Amniotic stem cell (primary cell): ENCODE measurements around the gene MAGI3.
"Not testable (repeated sequence)": the region's sequence is repeated elsewhere in the genome, so short reads cannot be mapped to it uniquely, and the experiment has no call there.

Experiments used
- DNase-seq: peaks from one replicate; lab custom pipeline; 2025; lab: John Stamatoyannopoulos, UW

MAGI3 gene

DNA sequence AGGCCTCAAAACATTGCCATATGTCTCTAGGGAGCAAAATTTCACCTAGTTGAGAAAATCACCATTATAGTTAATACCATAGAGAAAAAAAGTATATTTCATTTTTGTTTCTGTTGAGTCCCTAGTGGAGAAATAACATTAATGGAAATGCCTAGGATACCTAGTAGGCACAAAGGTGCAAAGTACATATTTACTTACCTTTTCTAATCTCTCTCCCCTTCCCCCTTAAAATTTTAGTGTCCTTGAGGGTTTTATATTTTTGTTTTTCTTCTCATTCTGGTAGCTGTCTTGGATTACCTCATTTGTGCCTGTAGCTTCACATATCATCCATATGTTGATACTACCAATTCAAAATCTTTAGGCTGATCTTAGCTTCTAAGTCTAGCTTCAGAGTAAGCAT is 127.0 kb downstream of the MAGI3 start:
- DNase-seq: no peak

DNA sequence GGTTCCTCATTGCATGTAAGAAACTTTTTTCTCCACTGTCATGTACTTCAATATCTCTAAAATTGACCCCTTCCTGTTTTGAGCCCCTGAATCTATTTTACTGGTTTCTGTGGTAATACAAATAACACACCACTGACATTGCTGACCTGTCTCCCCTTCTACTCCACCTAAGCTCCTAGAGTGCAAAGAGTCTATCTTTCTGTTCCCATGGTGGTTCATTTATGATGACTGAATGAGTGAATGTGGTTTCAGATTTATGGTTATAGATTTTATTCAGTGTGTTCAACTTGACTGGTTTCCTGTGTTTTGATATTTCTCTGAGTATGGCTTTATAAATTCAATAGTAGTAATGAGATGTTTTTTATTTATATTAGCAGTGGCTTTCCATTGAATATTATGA is 127.7 kb downstream of the MAGI3 start:
- DNase-seq: no peak

DNA sequence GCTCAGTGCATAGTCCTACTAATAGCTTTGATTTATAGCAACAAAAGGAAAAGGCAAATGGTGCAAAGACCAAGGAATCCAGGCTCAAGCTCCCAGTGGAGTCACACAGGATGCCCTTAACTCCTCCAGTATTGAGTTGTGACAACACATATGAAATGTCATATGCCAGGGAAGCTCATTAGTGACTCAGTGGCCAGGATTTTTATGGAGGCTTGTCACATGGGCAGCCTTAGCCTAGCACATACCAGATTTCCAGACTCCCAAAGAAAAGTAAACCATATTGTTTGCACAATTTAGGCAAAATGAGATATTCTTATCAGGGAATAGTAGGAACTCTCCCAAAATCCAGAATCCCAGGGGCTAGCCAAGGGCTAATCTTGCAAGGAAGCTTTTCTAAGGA is 129.2 kb downstream of the MAGI3 start:
- no peak for DNase-seq

DNA sequence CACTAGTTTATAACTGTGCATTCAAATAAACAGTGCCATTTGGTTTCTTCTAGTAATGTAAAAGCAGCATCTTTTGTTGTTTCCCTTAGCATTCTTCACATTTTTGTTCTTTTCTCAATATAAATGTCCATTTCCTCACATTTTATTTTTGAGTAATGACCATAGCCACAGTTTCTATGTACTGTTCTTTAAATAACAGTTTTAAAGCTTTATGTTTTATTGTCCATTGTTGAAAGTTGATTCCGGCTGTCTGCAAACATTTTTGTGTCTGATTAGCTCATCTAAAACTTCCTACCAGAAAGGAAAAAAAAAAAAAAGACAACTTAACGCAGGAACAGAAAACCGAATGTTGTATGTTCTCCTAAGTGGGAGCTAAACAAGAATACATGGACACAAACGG is 139.7 kb downstream of the MAGI3 start:
- DNase-seq: no peak

DNA sequence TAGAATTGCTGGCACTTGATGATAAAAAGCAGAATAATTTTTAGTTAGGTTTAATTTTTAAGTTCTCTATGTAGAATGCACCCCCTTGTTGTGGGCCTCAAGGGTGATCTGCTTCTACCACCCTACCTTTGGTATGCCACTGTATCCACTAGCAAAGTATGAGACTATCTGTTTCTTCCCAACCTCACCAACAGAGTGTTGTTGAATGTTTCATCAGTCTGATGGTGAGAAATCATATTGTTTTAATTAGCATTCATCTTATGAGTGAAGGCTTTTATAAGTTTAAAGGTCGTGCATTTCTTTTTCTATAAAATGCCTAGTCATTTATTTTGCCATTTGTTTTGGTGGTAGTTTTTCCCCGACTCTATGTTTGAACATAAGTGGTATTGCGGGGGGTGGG is 141.0 kb downstream of the MAGI3 start:
- no peak for DNase-seq

DNA sequence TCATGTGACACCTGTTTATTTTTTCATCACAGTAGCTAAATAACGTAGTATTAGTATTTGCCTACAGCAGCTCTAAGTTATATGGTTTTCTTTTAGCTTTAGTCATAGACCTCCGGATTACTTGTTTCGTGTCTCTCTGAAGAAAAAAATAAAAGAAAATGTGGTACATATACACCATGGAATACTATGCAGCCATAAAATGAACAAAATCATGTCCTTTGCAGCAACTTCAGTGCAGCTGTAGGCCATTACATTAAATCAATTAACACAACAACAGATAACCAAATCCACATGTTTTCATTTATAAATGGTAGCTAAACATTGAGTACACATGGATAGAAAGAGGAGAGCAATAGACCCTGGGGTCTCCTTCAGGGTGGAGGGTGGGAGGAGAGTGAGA is 142.7 kb downstream of the MAGI3 start:
- no peak for DNase-seq

DNA sequence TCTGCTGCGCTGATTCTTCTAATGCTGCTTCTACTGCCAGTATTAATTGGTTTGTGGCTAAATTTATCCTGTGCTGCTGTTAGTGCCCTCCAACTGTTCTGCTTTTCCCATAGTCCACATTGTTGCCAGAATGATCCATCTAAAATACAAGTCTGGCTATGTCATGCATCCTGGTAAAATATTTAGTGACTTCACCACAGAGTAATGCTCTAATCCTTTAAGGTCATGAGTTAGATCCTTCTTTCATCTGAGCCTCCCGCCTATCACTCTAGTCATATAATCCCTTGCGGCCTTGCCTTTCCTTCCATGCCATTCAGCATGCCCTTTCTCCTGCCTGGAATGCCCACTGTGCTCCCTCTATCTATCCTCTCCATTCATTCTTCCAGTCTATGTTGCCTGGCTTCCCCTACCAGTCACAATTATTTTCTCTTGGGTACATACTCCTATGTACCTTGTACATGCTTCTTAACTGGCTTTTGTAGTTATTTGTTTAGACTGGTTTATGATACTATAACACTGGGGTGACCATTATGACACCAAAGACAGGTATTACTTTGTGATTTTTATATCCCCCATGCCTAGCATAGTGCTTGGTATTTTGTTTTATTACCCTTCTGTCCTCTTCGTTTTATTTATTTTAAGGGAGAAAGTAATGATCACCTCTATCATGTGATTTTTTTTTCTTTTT is 144.0 kb downstream of the MAGI3 start:
- peak; percentile 54 for DNase-seq

DNA sequence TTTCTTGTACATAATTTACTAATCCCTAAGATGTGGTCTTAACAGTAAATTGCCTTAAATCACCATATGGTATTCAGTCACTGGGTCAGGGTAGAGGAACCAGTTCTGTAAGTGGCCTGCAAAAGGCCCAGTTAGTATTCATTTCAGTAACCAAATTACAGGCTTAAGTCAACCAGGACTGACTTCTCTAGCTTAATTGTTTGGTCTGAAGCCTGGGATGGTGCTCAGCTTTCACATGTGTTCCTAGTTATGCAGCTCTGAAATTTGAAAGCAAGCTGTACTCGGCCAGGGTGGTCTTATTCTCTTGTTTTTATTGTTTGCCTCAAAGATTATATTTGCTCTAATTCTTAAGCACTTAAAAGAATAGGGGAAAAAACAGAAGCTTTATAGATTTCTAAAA is 144.6 kb downstream of the MAGI3 start:
- no peak for DNase-seq

DNA sequence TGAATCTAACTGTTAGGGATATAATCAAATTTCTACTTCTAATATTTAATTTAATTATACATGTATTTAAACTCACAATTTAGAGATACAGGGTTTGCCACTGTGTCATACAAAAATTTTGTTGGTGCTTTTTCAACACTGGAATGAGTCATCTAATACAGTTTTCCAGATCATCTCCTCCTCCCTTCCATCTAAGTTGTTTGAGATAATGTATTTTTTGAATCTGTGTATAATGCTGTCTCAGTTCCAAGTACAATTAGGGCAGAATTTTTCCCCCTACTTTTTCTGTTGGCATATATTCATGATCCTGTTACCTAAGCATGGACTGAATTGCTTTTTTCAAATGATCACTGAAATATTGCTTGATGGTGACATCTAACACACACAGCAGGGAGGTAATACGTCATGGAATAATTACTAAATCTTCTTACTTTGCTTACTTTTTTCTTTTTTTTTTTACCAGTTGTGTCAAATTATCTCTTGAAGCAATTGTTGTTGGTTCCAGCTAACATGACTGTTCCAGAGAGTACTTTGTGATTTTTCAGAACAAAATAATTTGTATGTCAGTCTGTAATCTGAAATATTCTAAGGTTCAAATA is 146.0 kb downstream of the MAGI3 start:
- DNase-seq: no peak

DNA sequence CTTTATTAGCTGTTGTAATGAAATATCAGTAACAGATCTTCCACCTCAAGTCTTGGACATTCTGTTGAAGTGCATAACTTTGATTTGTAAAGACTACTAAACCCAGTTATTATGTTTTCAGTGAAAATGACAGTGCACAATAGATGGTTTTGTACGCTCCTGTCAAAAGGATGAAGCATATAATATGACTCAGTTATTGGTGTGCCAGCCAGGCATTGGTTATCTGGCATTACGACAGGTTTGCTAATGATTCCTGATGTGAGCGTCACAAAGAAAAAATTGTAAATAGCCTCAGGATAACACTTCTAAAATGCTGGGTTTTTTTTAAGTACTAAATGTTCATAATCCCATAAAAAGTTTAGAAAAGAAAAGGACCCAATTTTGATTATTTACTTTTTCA is 147.9 kb downstream of the MAGI3 start:
- DNase-seq: no peak

DNA sequence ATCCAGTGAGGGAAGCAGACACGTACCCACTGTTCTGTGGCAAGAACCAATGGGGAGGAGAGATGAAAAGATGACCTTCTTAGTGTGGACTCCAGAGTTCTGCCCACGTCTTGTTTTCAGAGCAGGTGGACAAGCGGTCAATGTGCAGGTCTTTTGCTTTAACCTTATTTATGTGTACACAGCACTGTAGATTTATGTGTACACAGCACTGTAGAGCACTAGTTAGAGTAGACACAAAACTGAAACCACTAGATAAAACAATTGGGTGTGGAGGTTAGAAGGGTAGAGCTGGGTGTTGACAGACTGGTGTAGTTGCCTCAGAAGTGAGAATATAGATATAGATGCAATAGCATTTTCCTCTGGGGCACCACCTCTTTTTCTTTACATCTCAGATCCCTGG is 150.0 kb downstream of the MAGI3 start:
- no peak for DNase-seq

DNA sequence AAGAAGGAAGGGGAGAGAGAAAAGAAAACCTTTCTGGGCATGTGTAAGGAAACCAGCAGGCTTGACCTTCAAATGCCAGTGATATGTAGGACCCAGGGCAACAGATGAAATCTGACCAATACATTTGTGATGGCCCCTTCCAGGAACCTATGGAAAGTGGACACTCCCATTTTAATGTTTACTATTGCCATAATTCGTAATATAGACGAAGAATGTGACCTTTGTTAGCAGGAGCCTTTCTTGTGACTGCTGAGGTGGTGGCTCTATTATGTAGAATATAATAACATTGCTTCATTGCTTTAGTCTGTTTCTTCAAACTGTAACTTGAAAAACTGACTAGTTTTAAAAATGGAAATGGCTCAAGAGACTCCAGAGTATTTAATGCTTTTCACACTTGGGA is 150.8 kb downstream of the MAGI3 start:
- no peak for DNase-seq

DNA sequence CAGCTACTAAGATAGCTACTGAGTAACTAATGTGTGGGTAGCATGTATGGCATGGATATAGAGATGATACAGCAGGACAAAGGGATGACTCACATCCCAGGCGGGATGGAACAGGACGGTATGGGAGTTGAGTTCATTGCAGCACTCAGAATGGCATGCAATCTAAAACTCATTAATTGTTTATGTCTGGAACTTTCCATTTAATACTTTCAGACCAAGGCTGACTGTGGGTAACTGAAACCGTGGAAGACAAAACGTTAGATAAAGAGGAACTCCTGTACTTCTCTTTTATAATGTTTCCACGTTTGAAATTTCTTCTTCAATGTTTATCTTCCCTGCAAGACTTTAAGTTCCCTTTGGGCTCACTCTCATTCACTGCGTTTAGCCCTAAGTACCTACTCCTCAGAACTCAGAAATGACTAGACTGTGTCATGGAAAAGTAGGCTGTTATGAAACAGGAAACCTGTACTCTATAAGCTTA is 151.9 kb downstream of the MAGI3 start:
- DNase-seq: no peak

DNA sequence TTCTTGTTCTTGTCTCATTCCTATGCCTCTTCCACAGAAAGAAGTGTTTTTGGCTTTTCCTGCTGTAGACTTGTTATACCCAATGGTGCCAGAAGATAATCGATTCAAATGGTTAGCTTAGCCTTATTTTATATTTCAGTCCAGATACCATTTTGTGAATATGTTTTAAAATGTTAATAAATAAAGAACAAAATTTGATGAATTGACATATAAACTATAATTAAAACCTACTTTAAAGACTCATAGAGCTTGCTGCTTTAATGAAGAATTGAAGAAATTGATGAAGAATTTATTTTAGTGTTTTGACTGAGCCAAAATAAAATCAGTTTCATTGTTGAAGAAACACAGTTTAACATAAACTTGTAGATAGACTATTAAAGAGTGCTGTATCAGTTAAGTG is 152.8 kb downstream of the MAGI3 start:
- no peak for DNase-seq

DNA sequence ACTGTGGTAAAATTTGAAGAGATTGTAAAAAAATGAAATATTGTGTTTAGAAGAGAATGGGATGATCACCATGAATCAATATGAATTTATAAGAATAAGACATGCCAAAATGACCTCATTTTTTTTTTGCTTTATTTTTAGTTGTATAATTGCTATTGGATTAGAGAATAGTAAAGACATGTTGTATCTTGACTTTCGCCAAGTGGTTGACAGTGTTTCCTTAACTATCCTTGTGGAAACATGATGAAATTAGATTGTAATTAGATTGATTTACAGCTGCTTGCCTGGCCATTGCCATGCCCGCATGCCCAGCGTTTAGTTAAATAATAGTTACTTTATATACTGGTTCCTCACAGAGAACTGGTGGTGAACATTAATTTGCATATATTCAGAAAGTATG is 154.9 kb downstream of the MAGI3 start:
- DNase-seq: no peak

DNA sequence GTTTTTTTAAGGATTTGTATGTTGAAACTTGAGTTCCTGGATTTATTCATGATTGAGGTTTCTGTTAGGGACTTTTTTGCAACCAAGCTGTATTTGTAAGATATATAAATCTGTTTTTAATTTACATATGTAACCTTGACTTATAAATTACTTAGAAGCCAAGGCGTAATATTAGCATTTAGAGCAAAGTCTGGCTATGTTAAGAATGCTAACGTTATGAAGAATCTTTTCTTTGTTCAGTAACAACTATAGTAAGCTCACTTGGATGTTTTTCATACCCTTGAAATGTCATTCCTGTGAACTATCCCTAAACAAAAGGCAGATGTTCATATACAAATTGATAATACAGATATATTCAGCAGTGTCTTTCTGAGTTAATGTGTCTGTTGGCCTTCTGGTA is 155.3 kb downstream of the MAGI3 start:
- DNase-seq: no peak

DNA sequence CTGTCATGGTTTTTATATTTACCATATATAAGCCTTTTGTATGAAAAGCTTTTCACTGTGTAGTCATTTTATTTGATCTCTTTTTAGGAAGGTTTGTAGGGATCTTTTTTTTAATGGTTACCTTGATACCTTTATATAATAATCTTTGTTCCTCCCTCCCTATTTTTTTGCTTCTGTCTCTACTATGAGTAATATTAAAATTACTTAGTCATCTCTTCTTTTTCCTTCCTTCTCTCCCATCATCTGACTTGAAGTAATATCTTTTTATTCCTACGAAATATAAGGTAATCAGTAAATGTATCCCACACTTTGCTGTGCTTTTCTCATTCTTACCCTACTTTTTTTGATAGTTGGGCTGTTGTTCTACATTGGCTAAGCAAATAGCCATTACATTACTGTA is 161.4 kb downstream of the MAGI3 start:
- DNase-seq: no peak

DNA sequence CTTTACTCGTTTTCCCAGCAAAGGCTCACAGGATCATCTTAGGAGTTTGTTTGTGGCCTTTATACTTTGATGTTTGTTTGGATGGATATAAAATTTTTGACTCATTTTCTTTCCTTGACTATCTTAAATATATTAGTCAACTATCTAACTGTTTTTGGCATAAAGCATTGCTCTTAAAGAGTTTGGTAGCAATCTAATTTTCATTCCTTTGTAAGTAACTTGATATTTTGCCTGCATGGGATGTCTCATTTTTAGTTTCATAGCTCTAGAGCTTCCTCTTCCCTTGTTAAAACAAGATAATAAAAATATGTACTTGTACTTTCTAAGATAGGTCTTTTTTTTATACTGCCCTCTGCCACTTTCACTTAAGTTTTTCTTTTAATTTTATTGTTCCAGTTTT is 161.9 kb downstream of the MAGI3 start:
- DNase-seq: no peak

DNA sequence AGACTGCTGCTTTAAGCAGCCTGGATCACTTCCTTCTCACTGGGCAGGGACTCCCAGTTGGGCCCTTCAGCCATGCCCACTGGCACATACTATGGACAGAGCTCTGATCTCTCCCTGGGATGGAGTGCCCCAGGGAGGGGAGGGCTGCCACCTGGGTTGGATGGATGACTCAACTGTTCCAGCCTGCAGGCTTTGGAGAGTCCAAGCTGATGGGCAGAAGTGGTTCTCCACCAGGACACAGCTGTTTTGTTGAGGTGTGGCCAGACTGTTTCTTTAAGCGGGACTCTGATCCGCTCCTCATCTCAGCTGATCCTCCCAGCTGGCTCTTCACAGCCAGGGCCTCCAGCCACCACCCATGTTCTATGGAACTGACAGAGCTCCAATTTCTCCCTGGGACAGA is 166.9 kb downstream of the MAGI3 start:
- DNase-seq: no peak

DNA sequence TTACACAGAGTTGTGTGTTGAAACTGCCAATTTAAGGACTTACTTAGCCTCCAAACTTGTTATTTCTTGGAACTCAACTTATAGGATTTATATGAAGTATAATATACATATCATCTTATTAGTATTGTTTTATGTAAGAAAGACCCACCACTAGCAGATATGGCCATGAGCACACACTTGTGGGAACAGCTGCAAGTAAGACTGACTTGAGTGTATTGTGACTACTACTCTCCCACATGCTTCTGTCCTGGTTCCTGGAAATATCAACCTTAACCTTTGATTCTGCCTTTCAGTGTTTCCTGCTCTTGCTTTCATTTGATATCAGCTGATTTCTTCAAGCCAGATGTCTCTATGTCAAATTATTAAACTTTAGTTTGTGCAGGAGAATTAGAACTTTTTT is 175.3 kb downstream of the MAGI3 start:
- DNase-seq: no peak

DNA sequence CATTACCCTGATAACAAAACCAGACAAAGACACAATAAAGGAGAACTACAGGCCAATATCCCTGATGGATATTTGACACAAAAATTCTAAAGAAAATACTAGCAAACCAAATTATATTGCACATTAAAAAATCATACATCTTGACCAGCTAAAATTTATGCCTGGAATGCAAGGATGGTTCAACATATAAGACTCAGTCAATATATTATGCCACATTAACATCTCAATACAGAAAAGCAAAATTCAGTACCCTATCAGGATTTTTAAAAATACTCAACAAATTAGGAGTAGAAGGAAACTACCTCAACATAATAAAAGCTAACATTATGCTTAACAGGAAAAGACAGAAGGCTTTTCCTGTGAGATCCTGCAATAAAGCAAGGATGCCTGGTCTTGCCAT is 177.1 kb downstream of the MAGI3 start:
- no peak for DNase-seq

DNA sequence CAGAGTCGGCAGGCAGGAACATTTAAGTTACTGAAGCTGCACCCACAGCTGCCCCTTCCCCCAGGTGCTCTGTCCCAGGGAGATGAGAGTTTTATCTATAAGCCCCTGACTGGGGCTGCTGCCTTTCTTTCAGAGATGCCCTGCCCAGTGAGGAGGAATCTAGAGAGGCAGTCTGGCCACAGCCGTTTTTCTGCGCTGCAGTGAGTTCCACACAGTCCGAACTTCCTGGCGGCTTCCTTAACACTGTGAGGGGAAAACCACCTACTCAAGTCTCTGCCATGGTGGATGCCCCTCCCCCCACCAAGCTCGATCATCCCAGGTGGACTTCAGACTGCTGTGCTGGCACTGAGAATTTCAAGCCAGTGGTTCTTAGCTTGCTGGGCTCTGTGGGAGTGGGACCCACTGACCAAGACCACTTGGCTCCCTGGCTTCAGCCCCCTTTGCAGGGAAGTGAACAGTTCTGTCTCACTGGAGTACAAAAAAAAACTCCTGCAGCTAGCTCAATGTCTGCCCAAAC is 185.5 kb downstream of the MAGI3 start:
- DNase-seq: not testable (repeated sequence)

DNA sequence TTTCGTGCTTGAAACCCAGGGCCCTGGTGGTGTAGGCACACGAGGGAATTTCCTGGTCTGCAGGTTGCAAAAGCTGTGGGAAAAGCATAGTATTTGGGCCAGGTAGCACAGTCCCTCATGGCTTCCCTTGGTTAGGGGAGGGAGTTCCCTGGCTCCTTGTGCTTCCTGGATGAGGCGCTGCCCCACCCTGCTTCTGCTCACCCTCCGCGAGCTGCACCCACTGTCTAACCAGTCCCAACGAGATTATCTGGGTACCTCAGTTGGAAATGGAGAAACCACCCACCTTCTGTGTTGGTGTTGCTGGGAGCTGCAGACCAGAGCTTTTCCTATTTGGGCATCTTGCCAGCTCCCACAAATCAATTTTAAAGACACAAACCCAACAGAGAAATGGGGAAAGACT is 186.0 kb downstream of the MAGI3 start:
- no peak for DNase-seq
